NCI-H1694 (cell line): ENCODE results near the gene CCDC71.

Source experiments
- DNase-seq: peaks from one replicate; lab custom pipeline; 2025; lab: John Stamatoyannopoulos, UW

The CCDC71 gene

DNA sequence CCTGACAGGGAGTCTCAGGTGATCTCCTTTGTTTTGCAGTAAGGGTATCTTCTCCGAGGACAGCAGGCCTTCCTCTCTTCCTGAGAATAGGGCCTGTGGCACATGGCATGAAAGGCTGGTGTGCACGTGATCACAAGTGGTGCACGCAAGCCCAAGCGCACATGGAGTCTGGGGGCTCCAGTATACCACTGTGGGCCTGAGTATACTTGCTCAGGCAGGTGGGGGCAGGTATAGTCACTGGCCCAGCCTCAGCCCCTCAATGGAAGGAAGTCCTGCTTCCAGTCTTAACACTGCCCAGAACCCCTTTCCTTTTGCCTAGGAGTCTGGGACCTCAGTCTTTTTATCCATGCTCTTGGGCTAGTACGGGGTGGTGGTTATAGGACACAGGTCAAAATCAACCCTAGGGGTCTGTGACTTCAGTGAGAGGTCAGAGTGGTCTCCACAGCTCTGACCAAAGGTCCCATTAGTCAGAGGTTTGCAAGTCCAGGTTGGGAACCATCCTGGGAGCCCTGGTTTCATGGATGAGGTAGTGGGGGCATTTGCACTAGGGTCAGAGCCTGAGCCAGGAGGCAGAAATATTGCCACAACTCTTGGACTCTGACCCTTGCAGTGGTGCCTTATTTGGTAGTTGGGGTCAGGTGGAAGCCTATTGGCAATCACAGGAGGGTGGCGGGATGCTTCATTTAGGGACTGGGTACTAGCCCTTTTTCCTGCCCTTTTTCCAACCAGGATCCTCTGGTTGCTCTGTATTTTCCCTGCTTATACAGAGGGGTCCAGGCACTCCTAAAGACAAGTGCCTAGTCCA is 823 bp upstream of the CCDC71 start:
- DNase-seq = no peak

DNA sequence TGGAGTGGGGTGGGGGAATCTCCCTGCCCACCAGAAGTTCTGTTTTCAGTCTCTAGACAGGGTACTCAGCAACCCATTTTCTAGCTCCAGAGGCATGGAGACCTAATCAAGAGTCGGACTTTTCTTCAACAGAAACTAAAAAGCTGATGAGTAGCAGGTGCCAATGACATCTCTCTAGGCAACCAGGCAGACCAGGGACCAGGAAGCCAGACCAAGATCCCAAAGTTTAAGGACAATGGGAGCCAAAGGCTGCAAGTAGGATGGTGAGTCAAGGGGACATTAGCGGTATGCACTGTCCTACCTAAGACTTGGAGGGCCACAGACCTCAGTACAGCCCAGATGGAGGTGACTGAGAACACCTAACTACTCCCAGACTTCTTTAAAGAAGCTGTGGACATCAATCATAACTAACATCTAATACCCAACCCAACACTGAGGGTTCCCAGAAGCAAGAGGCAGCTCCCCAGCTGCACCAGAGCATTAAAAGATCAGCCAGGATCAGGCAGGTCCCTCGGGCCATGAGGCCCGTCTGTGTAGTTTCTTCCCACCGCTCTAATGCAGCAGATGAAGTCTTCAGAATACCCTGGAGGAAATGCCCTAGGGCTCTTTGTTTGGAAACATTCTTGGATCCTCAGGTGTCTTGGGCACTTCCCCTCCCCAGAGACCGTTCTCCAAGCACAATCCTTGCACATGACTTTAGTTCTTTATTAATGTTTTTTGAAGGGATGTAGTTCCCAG is 979 bp downstream of the CCDC71 start:
- no peak for DNase-seq

DNA sequence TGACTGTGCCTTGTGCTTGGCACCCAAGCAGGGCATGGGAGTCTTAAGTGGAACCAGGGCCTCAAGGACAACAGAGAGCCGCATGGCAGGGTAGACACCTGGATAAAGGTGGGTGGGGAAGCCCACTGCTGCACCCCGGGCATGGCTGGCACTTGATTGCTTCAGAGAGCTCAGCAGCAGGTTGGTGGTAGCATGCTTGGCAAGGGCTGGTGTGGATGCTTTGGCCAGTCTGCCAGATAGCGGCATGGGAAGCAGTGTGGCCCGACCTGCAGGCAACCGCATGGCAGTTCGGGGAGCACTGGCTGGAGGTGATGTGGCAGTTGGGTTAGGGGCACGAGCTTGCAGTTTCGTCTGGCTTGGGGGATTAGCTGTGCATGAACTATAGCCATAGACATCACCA is 2.5 kb downstream of the CCDC71 start:
- DNase-seq = no peak

DNA sequence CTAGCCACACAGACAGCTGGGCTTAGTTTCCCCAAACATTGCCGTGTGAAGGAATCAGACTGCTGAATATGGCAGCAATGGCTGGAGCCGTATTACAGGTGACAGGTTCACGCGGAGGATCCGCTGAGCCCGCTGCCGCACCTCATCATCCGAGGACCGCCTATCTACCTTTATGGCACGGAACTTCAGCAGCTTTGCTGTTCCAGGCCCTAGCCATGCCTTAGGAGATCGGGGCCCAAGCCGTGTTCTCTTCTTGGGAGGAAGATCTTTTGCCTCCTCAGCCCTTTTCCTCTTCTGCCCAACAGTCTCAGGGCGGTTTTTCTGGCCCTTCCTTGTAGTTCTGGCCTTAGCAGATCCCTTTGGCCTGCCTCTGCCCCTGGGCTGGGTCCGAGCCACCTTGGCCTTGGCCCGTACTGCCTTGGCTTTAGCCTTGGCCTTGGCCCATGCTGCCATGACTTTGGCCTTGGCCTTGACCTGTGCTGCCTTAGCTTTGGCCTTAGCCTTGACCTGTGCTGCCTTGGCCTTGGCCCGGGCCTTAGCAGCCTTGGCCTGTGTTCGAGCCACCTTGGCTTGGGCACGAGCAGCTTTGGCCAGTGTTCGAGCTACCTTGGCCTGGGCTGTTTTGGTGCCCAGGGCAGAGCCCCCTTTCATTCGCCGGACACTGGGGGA is 3.2 kb downstream of the CCDC71 start:
- no peak for DNase-seq

- no peak for DNase-seq
Observed at GRCh38 chr3:49161808-49162530, 4.2 kb downstream of the CCDC71 start.

- DNase-seq = no peak
Observed at GRCh38 chr3:49161197-49161596, 4.9 kb downstream of the CCDC71 start.

DNA sequence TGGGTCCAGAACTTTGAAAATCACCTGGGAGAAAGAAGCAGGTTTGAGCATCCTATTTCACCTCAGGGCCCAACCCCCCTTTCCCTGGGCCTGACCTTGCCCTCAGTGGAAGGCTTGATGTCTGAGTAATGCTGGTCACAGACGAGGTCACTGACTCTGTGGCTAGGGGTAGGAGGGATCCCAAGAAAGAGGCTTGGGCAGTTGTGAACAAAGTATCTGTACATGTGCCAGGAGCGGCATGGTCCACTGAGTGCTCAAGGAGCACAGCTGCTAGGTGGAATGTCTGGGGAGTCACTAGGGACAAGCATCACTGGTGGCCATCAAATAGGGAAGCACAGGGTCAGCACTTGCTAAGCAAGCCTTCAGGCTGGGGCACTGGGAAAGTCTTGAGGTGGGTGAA is 7.3 kb downstream of the CCDC71 start:
- DNase-seq = no peak

GRCh38 chr3:49158103-49158709 is 7.9 kb downstream of the CCDC71 start:
- no peak for DNase-seq

DNA sequence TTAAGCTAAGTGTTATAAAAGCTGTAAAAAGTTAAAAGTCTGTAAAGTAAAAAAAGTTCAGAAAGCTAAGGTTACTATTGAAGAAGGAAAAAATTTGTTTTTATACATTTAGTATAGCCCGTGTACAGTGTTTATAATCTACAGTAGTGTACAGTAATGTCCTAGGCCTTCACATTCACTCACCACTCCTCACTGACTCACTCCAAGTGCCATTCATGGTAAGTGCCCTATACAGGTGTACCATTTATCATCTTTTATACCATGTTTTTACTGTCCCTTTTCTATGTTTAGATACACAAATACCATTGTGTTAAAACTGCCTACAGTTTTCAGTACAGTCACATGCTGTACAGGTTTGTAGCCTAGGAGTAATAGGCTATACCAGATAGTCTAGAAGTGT is 8.8 kb downstream of the CCDC71 start:
- DNase-seq = no peak

DNA sequence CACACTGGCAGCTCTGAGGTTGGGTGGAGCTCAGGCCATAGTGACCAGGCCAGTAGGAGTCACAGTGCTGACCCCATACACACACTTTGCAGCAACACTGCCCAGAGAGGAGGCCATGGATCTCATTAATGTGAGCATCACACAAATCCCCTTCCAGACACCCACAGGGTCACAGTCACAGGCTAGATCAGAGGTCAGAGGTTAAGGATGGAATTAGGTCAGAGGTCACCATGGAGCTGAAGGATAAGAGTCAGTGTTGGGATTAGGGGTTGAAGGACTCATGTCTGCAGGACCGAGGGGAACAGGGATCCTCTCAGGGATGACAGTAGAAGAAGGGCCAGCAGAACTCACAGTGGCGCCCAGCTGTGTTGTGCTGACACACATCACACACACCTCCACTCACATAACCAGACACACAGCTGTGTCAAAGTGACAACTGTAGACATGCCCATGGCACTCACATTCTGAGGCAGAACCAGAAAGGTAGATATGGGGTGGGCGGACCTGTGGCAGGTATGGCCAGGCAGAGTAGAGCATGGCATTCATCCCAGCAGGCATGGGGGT is 12.7 kb downstream of the CCDC71 start:
- DNase-seq = no peak

- DNase-seq = no peak
Observed at GRCh38 chr3:49151610-49152009, 14.5 kb downstream of the CCDC71 start.

DNA sequence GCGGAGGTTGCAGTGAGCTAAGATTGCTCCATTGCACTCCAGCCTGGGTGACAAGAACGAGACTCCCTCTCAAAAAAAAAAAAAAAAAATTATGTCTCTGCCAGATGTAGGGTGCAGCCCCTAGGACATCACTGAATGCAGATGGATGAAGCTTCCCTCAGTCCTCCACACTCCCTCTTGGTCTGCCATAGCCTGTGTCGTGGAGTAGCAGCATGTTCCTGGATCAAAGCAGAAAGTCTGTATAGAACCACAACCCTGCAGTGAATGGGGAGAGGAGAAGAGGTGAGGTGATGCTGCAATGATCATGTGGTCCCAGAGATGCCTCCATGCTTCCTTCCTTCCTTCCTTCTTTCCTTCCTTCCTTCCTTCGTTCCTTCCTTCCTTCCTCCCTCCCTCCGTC is 18.0 kb downstream of the CCDC71 start:
- no peak for DNase-seq

DNA sequence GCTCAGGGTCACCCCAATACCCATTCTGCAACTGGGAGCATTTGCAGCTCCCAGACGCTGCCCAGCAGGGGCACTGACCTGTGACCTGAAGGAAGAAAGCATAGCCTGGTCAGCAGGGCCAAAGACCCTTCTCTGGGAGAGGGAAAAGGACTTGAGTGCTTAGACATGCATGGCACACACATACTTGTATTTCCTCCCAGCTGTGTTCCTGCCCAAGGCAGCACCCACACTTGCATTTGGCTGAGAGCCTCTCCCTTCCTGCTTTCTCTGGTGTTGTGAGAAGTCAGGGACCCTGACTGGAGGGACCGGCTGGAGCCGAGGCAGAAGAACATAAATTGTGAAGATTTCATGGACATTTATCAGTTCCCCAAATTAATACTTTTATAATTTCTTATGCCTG is 26.1 kb downstream of the CCDC71 start:
- DNase-seq = no peak

DNA sequence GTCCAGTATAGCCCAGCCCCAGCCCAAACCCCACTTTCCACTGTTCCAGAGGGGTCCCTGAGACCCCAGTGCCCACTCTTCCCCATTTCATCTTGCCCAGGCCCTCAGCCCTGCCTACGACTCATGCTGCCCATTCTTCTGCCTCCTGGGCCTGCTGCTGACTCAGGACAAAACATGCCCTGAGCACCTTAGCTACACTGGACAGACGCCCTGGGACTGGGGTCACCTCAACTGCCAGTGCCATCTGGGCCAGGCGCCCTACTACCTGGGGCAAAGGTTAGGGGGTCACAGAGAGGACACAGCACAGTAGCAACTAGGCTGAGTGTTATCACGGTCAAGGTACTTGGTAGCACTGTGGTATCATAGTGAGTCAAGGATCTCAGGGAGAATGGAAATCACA is 30.6 kb downstream of the CCDC71 start:
- no peak for DNase-seq

DNA sequence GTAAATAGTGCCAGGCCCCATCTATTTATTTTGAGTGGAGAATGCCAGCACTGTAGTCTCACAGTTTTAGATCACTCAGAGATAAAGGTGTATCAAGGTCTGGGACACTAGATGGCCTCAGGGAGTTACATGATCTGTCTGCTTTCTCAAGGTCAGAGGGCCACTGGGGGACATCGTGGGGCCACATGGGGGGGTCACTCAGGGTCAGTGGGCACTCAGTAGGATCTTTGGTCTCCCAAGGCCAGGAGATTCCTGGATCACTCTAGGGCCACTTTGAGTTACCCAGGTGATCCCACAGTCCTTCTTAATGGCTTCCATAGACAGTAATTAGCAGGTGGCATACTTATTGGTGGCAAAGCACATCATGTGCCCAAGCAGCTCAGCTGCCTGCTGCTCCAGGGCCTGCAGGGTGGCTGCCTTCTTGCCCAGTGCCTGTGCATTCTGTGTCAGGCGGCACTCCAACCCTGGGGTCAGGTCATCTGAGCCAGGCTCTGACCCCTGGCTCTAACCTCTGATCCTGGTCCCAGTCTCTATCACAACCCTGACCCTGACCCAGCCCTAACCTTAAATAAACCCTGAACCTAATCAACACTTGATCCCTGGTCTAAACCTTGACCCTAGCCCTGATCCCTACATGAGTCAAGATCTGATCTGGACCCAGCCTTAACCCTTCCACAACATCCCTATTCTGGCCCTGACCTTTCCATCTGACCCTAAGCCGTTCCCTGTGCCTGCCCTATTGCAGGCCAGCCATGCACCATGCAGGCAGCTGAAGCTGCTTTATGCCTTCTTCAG is 31.5 kb downstream of the CCDC71 start:
- no peak for DNase-seq

- no peak for DNase-seq
Observed at GRCh38 chr3:49133226-49133951, 32.7 kb downstream of the CCDC71 start.

GRCh38 chr3:49132437-49133225 is 33.5 kb downstream of the CCDC71 start, which contains the start of gene LAMB2:
LAMB2 (minus strand) TSS chr3:49133050; CDS start chr3:49132867, 183 bp downstream.
- DNase-seq = no peak

GRCh38 chr3:49132073-49132436 is 34.1 kb downstream of the CCDC71 start:
- no peak for DNase-seq

DNA sequence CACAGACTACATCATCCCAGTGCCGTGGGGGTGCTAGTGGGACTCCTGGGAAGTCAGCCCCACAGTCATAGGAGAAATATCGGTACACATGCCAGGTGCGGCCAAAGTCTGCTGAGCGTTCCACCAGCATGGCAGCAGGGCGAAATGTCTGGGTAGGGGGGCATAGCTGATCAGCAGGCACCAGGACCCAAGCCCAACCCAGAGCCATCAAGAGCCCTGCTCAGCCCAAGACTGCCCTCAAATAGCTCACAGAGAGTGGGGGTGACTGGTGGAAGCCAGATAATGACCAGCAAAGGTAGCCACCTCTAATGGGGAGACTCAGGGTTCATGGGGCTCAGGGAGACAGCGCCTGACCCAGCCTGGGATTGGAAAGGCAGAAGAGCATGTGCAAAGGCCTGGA is 34.6 kb downstream of the CCDC71 start:
- DNase-seq = no peak
